ENCODE data around the gene ESYT2. TPM values are rescaled to one million over a fixed set of nuclear protein-coding genes. Genes with fewer than 3 reads are reported as not detected.

Gene ESYT2
- total RNA-seq, 1 donor from 2014 or later, result 31.8 TPM

DNA sequence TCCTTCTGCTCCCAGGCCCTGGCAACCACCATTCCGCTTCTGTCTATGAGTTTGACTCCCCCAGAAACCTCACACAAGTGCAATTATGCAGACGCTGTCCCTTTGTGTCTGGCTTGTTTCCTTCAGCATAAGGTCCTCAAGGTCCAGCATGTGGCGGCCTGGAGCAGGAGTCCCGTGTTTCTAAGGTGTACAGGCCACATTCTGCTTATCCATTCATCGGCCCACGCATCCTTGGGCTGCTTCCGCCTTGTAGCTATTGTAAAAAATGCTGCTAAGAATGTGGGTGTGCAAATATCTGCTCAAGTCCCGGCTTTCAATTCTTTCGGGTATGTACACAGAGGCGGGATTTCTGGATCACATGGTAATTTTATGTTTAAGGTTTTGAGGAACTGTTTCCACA lies 38.2 kb downstream of the ESYT2 start:
- no peak for DNase-seq (ENCODE audit: low spot score)
- H3K4me1 Mint-ChIP-seq (ENCODE audit: unreplicated experiment), result no peaks in the 10 kb centered on the region
- peaks cover 5% of the 10 kb centered on the region for H3K27me3 Mint-ChIP-seq (ENCODE audit: unreplicated experiment)
- H3K27ac Mint-ChIP-seq (ENCODE audit: unreplicated experiment), result no peak overlapping the region
- H3K9me3 Mint-ChIP-seq (ENCODE audit: unreplicated experiment), result no peaks in the 10 kb centered on the region
- no peak overlapping the region for H3K4me3 Mint-ChIP-seq (ENCODE audit: unreplicated experiment)
- H3K36me3 Mint-ChIP-seq (ENCODE audit: low read depth, unreplicated experiment), result peaks cover 23% of the 10 kb centered on the region
- TF ChIP-seq, protein P1, sequence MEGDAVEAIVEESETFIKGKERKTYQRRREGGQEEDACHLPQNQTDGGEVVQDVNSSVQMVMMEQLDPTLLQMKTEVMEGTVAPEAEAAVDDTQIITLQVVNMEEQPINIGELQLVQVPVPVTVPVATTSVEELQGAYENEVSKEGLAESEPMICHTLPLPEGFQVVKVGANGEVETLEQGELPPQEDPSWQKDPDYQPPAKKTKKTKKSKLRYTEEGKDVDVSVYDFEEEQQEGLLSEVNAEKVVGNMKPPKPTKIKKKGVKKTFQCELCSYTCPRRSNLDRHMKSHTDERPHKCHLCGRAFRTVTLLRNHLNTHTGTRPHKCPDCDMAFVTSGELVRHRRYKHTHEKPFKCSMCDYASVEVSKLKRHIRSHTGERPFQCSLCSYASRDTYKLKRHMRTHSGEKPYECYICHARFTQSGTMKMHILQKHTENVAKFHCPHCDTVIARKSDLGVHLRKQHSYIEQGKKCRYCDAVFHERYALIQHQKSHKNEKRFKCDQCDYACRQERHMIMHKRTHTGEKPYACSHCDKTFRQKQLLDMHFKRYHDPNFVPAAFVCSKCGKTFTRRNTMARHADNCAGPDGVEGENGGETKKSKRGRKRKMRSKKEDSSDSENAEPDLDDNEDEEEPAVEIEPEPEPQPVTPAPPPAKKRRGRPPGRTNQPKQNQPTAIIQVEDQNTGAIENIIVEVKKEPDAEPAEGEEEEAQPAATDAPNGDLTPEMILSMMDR (IDR thresholded peaks at IDR 0.05; ENCODE audit: unreplicated experiment), result no peak

DNA sequence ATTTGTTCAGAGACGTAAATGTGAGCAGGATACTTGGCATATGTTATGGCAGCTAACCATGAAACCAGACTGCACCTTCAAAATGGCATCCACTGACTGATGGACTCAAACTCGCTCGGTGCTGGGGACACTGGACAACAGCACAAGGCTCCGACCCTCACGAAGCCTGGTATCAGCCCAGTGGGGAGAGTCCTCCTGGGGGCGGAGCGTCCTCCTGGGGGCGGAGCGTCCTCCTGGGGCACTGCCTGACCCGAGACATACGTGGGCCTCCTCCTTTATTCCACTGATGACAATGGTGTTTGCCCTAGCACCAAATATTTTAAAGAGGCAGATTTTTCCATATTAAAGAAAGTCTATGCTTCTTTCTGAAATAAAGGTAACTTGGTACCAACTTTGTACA lies 39.5 kb downstream of the ESYT2 start:
- Mint-ChIP-seq H3K9me3 (ENCODE audit: unreplicated experiment) (no peaks in the 10 kb centered on the region), H3K36me3 (ENCODE audit: low read depth, unreplicated experiment) (peaks cover 23% of the 10 kb centered on the region), H3K4me1 (ENCODE audit: unreplicated experiment) (no peaks in the 10 kb centered on the region), H3K27ac (ENCODE audit: unreplicated experiment) (no peak overlapping the region), H3K27me3 (ENCODE audit: unreplicated experiment) (peaks cover 5% of the 10 kb centered on the region), H3K4me3 (ENCODE audit: unreplicated experiment) (no peak overlapping the region)
- TF ChIP-seq, protein P1 (IDR thresholded peaks at IDR 0.05; ENCODE audit: unreplicated experiment), result no peak
- no peak for DNase-seq (ENCODE audit: low spot score)

DNA sequence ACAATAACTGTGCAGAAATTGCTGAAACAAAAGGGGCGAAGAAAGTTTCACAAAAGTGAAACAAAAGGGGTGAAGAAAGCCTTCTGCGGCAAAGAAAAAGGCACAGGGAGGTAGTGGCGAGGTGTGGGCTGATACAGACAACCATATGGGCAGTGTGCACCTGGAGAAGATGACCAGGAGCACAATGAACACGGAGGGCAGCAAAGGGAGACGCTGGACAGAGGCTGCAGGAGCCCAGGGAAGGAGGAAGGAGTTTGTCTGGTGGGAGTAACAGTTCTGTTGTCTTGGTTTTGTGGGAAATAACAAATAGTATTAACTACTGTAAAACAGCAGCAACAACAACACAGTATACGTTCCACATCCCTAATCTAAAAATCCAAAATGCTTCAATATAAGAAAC lies 42.4 kb downstream of the ESYT2 start:
- TF ChIP-seq, protein P1 (IDR thresholded peaks at IDR 0.05; ENCODE audit: unreplicated experiment), result no peak
- no peak for DNase-seq (ENCODE audit: low spot score)
- H3K4me1 Mint-ChIP-seq (ENCODE audit: unreplicated experiment), result no peaks in the 10 kb centered on the region
- peaks cover 14% of the 10 kb centered on the region for H3K36me3 Mint-ChIP-seq (ENCODE audit: low read depth, unreplicated experiment)
- H3K9me3 Mint-ChIP-seq (ENCODE audit: unreplicated experiment), result no peaks in the 10 kb centered on the region
- no peak overlapping the region for H3K4me3 Mint-ChIP-seq (ENCODE audit: unreplicated experiment)
- peaks cover 4% of the 10 kb centered on the region for H3K27me3 Mint-ChIP-seq (ENCODE audit: unreplicated experiment)
- no peak overlapping the region for H3K27ac Mint-ChIP-seq (ENCODE audit: unreplicated experiment)

DNA sequence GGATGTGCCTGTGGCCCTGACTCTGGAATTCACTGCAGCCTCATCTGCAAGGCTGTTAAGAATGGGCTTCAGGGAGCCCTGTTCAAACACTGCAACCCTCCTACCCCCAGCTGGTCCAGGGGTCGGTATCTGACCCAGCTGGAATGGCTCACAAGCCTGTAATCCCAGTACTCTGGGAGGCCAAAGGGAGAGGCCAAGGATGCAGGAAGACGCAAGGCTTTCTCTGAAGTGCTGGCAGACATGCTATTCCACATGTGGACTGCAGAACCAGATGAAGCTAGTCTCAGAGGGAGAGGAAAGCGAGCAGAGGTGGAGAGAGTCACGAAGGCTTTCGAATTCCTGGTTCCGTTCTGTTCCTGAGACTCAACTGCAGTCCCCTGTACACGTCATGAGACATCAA lies 45.0 kb downstream of the ESYT2 start:
- no peak for DNase-seq (ENCODE audit: low spot score)
- H3K9me3 Mint-ChIP-seq (ENCODE audit: unreplicated experiment), result no peaks in the 10 kb centered on the region
- peaks cover 4% of the 10 kb centered on the region for H3K36me3 Mint-ChIP-seq (ENCODE audit: low read depth, unreplicated experiment)
- no peak overlapping the region for H3K4me3 Mint-ChIP-seq (ENCODE audit: unreplicated experiment)
- H3K27ac Mint-ChIP-seq (ENCODE audit: unreplicated experiment), result no peak overlapping the region
- TF ChIP-seq, protein P1 (IDR thresholded peaks at IDR 0.05; ENCODE audit: unreplicated experiment), result no peak
- no peaks in the 10 kb centered on the region for H3K27me3 Mint-ChIP-seq (ENCODE audit: unreplicated experiment)
- H3K4me1 Mint-ChIP-seq (ENCODE audit: unreplicated experiment), result no peaks in the 10 kb centered on the region

DNA sequence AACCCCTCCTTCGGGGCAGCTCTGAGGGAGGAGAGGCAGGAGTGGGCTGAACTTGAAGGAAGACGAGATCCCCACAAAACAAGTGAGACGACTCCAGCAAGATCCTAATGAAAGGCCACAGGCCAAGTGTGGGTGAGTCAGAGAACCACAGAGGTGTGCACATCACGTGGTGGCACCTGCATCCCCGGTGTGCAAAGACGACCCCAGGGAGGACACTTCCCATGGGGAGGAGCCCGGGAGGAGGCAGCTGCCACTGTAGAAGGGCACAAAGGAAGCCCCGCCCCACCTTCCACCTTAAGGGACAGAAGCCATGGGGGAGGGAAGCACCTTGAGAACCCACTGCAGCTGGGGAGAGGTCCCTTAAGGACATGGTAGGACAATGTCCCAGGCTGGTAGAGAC lies 45.7 kb downstream of the ESYT2 start:
- H3K4me1 Mint-ChIP-seq (ENCODE audit: unreplicated experiment), result no peaks in the 10 kb centered on the region
- no peak overlapping the region for H3K4me3 Mint-ChIP-seq (ENCODE audit: unreplicated experiment)
- no peak overlapping the region for H3K27ac Mint-ChIP-seq (ENCODE audit: unreplicated experiment)
- no peaks in the 10 kb centered on the region for H3K27me3 Mint-ChIP-seq (ENCODE audit: unreplicated experiment)
- H3K36me3 Mint-ChIP-seq (ENCODE audit: low read depth, unreplicated experiment), result peaks cover 4% of the 10 kb centered on the region
- DNase-seq (ENCODE audit: low spot score), result no peak
- no peaks in the 10 kb centered on the region for H3K9me3 Mint-ChIP-seq (ENCODE audit: unreplicated experiment)
- TF ChIP-seq, protein P1 (IDR thresholded peaks at IDR 0.05; ENCODE audit: unreplicated experiment), result no peak

All from endothelial cell (in vitro differentiated cells).